Measurements from ENCODE around the gene NTN4.
"Not testable (repeated sequence)": the region's sequence is repeated elsewhere in the genome, so short reads cannot be mapped to it uniquely, and the experiment has no call there.

The NTN4 gene

GRCh38 chr12:95690861-95691635 lies 99.5 kb downstream of the NTN4 start:
- no peak overlapping the region for H3K27ac ChIP-seq
- TF ChIP-seq CTCF (conservative IDR thresholded peaks at IDR 0.05), result no peak

GRCh38 chr12:95687937-95688336 lies 102.6 kb downstream of the NTN4 start:
- TF ChIP-seq CTCF (conservative IDR thresholded peaks at IDR 0.05), result no peak
- no peak overlapping the region for H3K27ac ChIP-seq

GRCh38 chr12:95683418-95683817 lies 107.1 kb downstream of the NTN4 start:
- TF ChIP-seq CTCF (conservative IDR thresholded peaks at IDR 0.05), result no peak
- no peak overlapping the region for H3K27ac ChIP-seq

GRCh38 chr12:95681210-95681765 lies 109.3 kb downstream of the NTN4 start:
- no peak for TF ChIP-seq CTCF (conservative IDR thresholded peaks at IDR 0.05)
- H3K27ac ChIP-seq, result no peak overlapping the region

GRCh38 chr12:95678684-95679083 lies 111.9 kb downstream of the NTN4 start:
- no peak for TF ChIP-seq CTCF (conservative IDR thresholded peaks at IDR 0.05)
- no peak overlapping the region for H3K27ac ChIP-seq

- H3K27ac ChIP-seq, result not testable (repeated sequence)
Observed at GRCh38 chr12:95677782-95678181, 112.8 kb downstream of the NTN4 start.

GRCh38 chr12:95674631-95675030 lies 115.9 kb downstream of the NTN4 start:
- H3K27ac ChIP-seq, result peak overlapping the region; percentile 53
- TF ChIP-seq CTCF (conservative IDR thresholded peaks at IDR 0.05), result no peak

- TF ChIP-seq CTCF (conservative IDR thresholded peaks at IDR 0.05), result no peak
- peak overlapping the region; percentile 53 for H3K27ac ChIP-seq
Observed at GRCh38 chr12:95674163-95674562, 116.4 kb downstream of the NTN4 start.
